WI38 (cell line): ENCODE measurements around the gene C1orf50.

Source experiments
- H3K4me3 ChIP-seq: 2 replicates; pipeline ENCODE4 v1.5.1; 2011; ENCODE audit warnings: low read depth, mild to moderate bottlenecking, control low read depth, low read length
- CTCF ChIP-seq: IDR thresholded peaks from 2 replicates; pipeline ENCODE4 v1.5.1; 2012; ENCODE audit warnings: low read depth, mild to moderate bottlenecking, control low read depth, low read length

C1orf50 gene

GRCh38 chr1:42753070-42753469 lies 14.0 kb upstream of the C1orf50 start:
- TF ChIP-seq CTCF, result no peak
- no peak overlapping the region for H3K4me3 ChIP-seq

- peak; percentile 74 for TF ChIP-seq CTCF
- H3K4me3 ChIP-seq, result no peak overlapping the region
Measured at GRCh38 chr1:42756956-42757891, 9.8 kb upstream of the C1orf50 start.

- no peak for TF ChIP-seq CTCF
- no peak overlapping the region for H3K4me3 ChIP-seq
Measured at GRCh38 chr1:42757892-42758275, 9.2 kb upstream of the C1orf50 start.

- H3K4me3 ChIP-seq, result no peak overlapping the region
- no peak for TF ChIP-seq CTCF
Measured at GRCh38 chr1:42758641-42759040, 8.4 kb upstream of the C1orf50 start.

- no peak for TF ChIP-seq CTCF
Measured at GRCh38 chr1:42759114-42759513, 7.9 kb upstream of the C1orf50 start.

GRCh38 chr1:42761567-42761966 lies 5.5 kb upstream of the C1orf50 start:
- TF ChIP-seq CTCF, result no peak
- no peak overlapping the region for H3K4me3 ChIP-seq

More at GRCh38 chr1:42759114-42759513, 7.9 kb upstream of the C1orf50 start:
- H3K4me3 ChIP-seq, result no peak overlapping the region

GRCh38 chr1:42762269-42762668 lies 4.8 kb upstream of the C1orf50 start:
- TF ChIP-seq CTCF, result no peak
- H3K4me3 ChIP-seq, result no peak overlapping the region
